GM19023 (cell line): ENCODE measurements around the gene ATRAID.
"Not testable (repeated sequence)": the region's sequence is repeated elsewhere in the genome, so short reads cannot be mapped to it uniquely, and the experiment has no call there.

ENCODE experiments used
- ATAC-seq: cut with Tn5 transposase; IDR thresholded peaks from one replicate; pipeline ENCODE4 v1.9.1; 2021; ENCODE audit warnings: mild to moderate bottlenecking, moderate library complexity; ENCODE audit not compliant: unreplicated experiment

The ATRAID gene, protein sequence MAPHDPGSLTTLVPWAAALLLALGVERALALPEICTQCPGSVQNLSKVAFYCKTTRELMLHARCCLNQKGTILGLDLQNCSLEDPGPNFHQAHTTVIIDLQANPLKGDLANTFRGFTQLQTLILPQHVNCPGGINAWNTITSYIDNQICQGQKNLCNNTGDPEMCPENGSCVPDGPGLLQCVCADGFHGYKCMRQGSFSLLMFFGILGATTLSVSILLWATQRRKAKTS

DNA sequence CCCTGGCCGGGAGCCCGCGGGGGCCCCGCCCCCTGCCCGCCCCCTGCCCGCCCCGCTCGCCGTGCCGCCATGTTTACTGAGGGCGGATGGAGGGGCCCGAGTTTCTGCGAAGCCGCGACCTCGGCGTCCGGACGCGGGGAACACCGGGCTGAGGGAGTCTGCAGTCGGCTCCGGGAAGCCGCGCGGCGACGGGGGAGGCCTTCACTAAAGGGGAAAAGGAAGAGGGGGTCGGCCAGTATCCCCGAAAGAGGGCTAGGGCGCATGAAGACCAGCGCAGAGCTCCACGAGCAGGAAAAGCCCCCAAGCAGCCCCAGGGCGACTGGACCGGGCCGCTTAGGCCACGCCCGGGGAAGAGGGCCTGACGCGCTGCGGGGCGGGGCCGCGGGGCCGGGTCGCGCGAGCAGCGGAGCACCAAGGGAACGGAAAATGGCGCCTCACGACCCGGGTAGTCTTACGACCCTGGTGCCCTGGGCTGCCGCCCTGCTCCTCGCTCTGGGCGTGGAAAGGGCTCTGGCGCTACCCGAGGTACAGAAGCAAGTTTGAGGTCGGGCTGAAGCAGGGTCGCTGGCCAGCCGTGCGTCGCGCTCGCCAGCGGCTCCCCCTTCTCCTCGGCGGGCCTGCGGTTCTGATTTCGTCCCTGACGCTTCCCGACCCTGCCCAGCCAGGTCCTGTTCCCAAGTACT is at the start of gene ATRAID, which contains the start of gene SLC5A6:
Gene ATRAID, plus strand, starts transcription at position 99 of the 683 bp plus-strand sequence. Its CDS starts 328 bp downstream, at position 427.
Gene SLC5A6, minus strand, starts transcription at position 326 of the 683 bp plus-strand sequence. CDS start 4,618 bp downstream, outside the sequence.
- peak; percentile 84 for ATAC-seq

GRCh38 chr2:27162151-27163121 is 49.4 kb upstream of the ATRAID start:
- no peak for ATAC-seq

DNA sequence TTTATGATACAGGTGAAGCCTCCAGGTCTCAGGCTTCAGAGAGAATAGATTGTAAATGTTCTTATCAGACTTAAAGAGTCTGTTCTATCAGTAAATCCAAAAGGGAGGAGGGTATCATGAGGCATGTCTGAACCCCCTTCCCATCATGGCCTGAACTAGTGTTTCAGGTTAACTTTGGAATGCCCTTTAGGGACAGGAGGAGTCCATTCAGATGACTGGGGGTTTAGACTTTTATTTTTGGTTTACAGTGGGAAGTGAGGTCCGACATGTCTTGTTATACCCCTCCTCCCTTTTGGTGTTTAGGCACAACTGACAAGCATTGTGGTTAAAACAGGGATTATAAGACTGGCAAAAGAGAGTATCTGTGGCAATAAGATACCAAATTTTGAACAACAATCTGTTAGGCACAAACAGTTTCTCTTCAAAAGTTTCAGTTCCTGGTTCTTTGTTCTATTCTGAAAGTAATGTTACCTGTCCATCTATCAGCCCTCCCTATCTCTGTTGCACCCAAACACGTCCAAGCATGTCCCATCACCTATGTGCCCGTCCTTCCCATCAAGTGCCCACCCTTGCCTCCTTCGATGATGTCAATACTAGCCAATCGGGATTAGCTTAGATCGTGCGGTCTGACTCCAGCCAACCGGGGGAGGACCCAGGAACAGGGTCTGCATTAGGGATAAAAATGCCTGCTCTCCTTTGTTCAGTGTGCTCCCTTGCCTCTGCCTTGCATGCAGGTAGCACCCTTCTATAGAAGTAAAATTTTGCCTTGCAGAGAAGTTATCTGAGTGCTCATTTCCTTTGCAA is 46.7 kb upstream of the ATRAID start:
- ATAC-seq = no peak

- ATAC-seq = no peak
Measured at GRCh38 chr2:27170581-27171337, 41.1 kb upstream of the ATRAID start.

- ATAC-seq = no peak
Measured at GRCh38 chr2:27171351-27171848, 40.4 kb upstream of the ATRAID start.

GRCh38 chr2:27174638-27175037 is 37.2 kb upstream of the ATRAID start:
- no peak for ATAC-seq

- no peak for ATAC-seq
Measured at GRCh38 chr2:27175330-27175729, 36.5 kb upstream of the ATRAID start.

GRCh38 chr2:27175781-27176180 is 36.1 kb upstream of the ATRAID start:
- ATAC-seq = not testable (repeated sequence)

DNA sequence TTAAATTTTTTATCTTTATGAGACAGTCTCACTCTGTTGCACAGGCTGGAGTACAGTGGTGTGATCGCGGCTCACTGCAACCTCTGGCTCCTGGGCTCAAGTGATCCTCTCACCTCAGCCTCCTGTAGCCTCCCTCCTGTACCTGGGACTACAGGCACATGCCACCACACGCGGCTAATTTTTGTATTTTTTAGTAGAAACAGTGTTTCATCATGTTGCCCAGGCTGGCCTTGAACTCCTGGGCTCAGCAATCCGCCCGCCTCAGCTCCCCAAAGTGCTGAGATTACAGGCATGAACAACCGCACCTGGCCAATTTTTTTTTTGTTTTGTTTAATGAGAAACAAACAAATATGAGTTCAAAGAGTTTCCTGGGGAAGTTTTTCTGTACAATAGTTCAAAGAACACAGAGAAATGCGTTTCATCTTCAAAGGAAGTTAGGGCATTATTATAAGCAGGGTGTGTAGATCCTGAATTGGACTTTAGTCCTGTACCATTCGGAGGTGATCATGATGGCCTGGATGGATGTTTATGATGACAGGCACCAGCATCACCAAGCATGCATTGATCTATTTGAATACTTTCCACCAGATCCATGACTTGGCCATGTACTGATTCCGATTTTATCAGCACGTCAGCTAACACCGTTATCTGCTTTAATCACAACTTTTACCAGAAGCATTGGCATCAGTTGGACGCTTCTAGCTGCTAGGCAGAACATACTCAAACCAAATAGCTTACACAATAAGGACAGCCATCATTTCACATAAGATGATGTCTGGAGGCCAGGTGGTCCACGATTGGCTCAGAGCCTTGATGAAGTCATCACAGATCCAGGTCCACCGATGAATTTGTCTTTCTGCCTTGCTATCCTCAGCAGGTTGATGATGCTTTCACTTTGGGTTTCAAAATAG is 34.1 kb upstream of the ATRAID start:
- ATAC-seq = no peak

GRCh38 chr2:27178469-27178868 is 33.4 kb upstream of the ATRAID start:
- no peak for ATAC-seq

DNA sequence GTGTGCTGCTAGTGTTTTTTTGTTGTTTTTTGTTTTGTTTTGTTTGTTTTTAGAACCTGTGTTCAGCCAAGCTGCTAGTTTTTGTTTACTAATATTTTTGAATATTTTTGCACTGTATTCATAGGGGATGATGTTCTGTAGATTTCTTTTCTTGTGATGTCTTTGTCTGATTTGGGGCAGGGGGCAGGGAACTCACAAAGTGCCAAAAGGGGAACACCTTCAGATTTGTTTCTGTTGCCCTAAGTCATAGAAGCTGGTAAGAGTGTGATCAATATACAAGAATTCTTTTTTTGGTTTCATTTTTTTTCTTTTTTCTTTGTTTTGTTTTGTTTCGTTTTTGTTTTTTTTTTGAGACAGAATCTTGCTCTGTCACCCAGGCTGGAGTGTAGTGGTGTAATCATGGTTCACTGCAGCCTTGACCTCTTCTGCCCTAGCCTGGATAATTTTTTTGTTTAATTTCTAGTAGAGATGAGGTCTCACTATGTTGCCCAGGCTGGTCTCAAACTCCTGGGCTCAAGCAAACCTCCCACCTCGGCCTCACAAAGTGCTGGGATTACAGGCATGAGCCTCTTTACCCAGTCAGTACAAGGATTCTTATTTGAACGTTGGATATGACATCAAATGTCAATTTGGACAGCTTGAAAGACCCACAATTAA is 32.4 kb upstream of the ATRAID start:
- ATAC-seq = no peak

DNA sequence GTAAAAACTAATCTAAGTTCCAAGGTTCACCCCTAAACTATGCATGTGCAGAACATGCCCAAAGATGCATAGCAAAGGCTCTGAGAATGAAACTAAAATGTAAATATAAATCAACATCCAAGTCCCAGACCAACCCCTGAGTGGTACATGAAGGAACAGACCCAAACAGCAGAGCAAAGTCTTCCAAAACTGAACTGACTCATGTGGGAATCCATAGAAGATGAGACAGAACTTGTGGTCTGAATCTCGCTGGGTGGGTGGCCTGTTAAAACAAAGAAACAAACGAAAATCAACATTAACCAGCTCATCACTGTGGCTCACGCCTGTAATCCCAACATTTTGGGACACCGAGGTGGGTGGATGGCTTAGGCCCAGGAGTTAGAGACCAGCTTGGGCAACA is 29.5 kb upstream of the ATRAID start:
- no peak for ATAC-seq

GRCh38 chr2:27184115-27184514 is 27.7 kb upstream of the ATRAID start:
- no peak for ATAC-seq

DNA sequence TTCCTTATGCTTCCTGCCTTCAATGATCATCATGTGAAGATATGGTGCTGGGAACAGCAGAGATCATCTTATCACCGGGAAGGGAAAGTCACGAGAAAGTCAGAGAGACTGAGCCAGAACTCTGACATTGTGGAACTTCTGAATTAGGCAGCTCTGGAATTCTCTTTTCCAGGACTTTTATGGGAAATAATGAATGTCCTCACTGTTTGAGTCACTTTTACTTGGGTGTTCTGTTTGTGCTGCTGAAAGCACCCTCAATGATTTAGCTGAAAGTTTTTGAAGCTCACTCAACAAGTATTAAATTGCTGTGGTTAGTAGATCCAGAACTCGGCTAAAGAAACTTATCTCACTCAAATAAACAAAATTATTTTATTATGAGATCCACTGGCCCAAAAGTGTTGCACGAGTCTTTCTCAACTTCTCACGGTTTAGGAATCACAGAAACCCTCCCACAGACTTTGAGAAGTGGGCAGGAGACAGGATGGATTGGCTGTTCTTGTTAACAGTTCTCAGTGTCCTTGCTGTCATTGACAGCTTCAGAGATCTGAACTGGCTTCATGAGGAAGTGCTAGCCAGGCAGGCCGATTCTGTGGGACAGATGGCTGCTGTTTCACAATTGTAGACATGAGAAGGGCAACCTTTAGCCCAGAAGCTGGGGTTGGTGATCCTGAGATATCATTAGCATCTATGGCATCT is 26.4 kb upstream of the ATRAID start:
- ATAC-seq = no peak

DNA sequence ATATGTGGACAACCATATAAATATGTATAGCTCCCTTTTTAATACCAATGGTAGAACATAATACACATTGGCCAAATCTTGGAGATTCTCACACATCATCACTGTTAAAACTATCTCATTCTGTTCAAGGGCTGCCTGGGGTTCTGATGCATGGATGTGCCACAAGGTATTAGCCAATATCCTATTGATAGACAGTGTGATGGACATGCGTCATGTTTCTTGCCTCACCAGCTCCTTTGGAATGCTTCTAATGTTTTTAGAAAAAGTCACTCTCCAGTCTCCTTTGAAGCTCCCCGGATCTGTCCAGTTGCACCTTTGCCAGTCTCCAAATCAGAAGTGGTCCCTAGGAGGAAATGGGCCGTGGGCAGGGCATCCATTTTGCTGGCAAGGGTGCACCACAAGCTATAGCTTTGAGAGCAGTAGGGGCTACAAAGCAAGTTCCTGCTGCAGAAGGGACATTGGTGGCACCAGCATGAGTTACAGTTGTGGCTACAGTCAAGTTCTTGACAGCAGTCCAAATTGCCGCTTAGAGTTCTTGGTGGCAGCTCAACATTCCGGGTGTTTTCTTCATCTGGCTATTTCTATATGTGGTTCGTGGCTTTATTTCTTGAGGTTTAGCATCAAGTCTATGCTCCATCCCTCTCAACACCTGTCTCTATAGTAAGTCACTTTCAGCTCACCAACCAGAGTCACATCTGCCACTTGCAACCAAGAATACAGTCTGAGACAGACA is 25.1 kb upstream of the ATRAID start:
- ATAC-seq = no peak

DNA sequence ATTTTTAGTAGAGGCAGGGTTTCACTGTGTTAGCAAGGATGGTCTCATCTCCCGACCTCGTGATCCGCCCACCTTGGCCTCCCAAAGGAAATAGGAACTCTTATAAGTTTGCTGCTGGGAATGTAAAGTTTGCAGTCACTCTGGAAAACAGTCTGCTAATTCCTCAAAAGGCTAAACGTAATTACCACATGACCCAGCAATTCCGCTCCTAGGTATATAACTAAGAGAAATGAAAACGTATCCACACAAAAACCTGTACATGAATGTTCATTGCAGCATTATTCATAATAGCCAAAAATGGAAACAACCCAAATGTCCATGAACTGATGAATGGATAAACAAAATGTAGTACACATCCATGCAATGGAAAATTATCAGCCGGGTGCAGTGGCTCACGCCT is 21.9 kb upstream of the ATRAID start:
- ATAC-seq = no peak
